ENCODE data around the gene NTRK1. TPM values are rescaled to one million over a fixed set of nuclear protein-coding genes. Genes with fewer than 3 reads are reported as not detected.

Gene NTRK1
- total and polyA plus RNA-seq, 2 donors (not counting 1 experiment from before 2014, with no cell fraction given) = not detected

- peaks cover 63% of the 10 kb centered on the region for H3K27me3 Mint-ChIP-seq
Observed at GRCh38 chr1:156885314-156885713, 24.6 kb downstream of the NTRK1 start.

GRCh38 chr1:156885880-156886355 lies 25.3 kb downstream of the NTRK1 start:
- Histone ChIP-seq H3K4me3 (ENCODE audit: control extremely low read depth in 1 of 5, extremely low read depth in 1 of 5, insufficient read depth in 1 of 5, low read depth in 2 of 5, low read length in 4 of 5) (no peak overlapping the region), H3K4me2 (replicated peaks; ENCODE audit: low read depth, low read length, poor library complexity, severe bottlenecking) (no peak overlapping the region), H3K4me1 (ENCODE audit: control insufficient read depth in 2 of 2, insufficient read depth in 2 of 2, low read length in 2 of 2) (no peaks in the 10 kb centered on the region), H3K9ac (ENCODE audit: low read length) (no peak overlapping the region), H2AFZ (ENCODE audit: insufficient read depth, low read depth, low read length, poor library complexity, severe bottlenecking) (no peak overlapping the region), H3K79me2 (ENCODE audit: control insufficient read depth, insufficient read depth, low read length) (no peaks in the 10 kb centered on the region), H3K27ac (ENCODE audit: low read length in 2 of 2) (no peak overlapping the region), H3K27me3 (replicated peaks in 1 of 4; ENCODE audit: control extremely low read depth in 1 of 4, control insufficient read depth in 3 of 4, insufficient read depth in 4 of 4, low read length in 3 of 4) (peaks cover 0 to 53% (median 9%) of the 10 kb centered on the region in 4 experiments), H3K9me3 (ENCODE audit: control extremely low read depth in 1 of 3, control insufficient read depth in 2 of 3, insufficient read depth in 1 of 3, low read length in 2 of 3) (no peaks in the 10 kb centered on the region), H4K20me1 (ENCODE audit: control insufficient read depth, insufficient read depth, low read length, poor library complexity, severe bottlenecking) (no peaks in the 10 kb centered on the region), H3K36me3 (replicated peaks in 1 of 2; ENCODE audit: control extremely low read depth in 1 of 2, control insufficient read depth in 1 of 2, extremely low read depth in 1 of 2, insufficient read depth in 2 of 2, low read length in 1 of 2) (no peaks in the 10 kb centered on the region)
- intact Hi-C loops (cut with micrococcal nuclease) = no loop called here
- POLR2A ChIA-PET = no interaction called here
- DNase-seq = no peak
- H3K9me3 Mint-ChIP-seq (ENCODE audit: insufficient read depth) = no peaks in the 10 kb centered on the region
- H3K4me1 Mint-ChIP-seq = peaks cover 3% of the 10 kb centered on the region
- H3K4me3 Mint-ChIP-seq = no peak overlapping the region
- H3K27me3 Mint-ChIP-seq = peaks cover 62% of the 10 kb centered on the region
- no peak for ATAC-seq (ENCODE audit: low read depth)
- WGBS (ENCODE audit: insufficient coverage) = 74% methylated on average over 5 of the region's 13 CpGs
- CTCF ChIA-PET = interaction anchor here (1.8 kb wide), 1 partner anchor 197 kb away, joined by 6 read pairs; no protein-coding TSS in a partner anchor
- no peak overlapping the region for H3K27ac Mint-ChIP-seq
- TF ChIP-seq CTCF (IDR thresholded peaks at IDR 0.05) (no peak), EZH2 (IDR thresholded peaks at IDR 0.05; ENCODE audit: borderline replicate concordance, insufficient read depth, low read depth, low read length, poor library complexity, severe bottlenecking) (no peak)

More at GRCh38 chr1:156885314-156885713, 24.6 kb downstream of the NTRK1 start:
- H3K4me2 ChIP-seq (replicated peaks; ENCODE audit: low read depth, low read length, poor library complexity, severe bottlenecking) = no peak overlapping the region
- H2AFZ ChIP-seq (ENCODE audit: insufficient read depth, low read depth, low read length, poor library complexity, severe bottlenecking) = no peak overlapping the region
- Mint-ChIP-seq H3K4me3 (no peak overlapping the region), H3K4me1 (peaks cover 3% of the 10 kb centered on the region), H3K9me3 (ENCODE audit: insufficient read depth) (no peaks in the 10 kb centered on the region), H3K27ac (no peak overlapping the region)
- ChIA-PET CTCF (interaction anchor here (1.8 kb wide), 1 partner anchor 196 kb away, joined by 6 read pairs; no protein-coding TSS in a partner anchor), POLR2A (no interaction called here)
- H3K27ac ChIP-seq (ENCODE audit: low read length in 2 of 2) = no peak overlapping the region
- TF ChIP-seq EZH2 (IDR thresholded peaks at IDR 0.05; ENCODE audit: borderline replicate concordance, insufficient read depth, low read depth, low read length, poor library complexity, severe bottlenecking) = no peak
- TF ChIP-seq CTCF (IDR thresholded peaks at IDR 0.05) = no peak
- H3K4me3 ChIP-seq (ENCODE audit: control extremely low read depth in 1 of 5, extremely low read depth in 1 of 5, insufficient read depth in 1 of 5, low read depth in 2 of 5, low read length in 4 of 5) = no peak overlapping the region
- H3K9me3 ChIP-seq (ENCODE audit: control extremely low read depth in 1 of 3, control insufficient read depth in 2 of 3, insufficient read depth in 1 of 3, low read length in 2 of 3) = no peaks in the 10 kb centered on the region
- DNase-seq (no peak), ATAC-seq (ENCODE audit: low read depth) (no peak)
- no peaks in the 10 kb centered on the region for H4K20me1 ChIP-seq (ENCODE audit: control insufficient read depth, insufficient read depth, low read length, poor library complexity, severe bottlenecking)
- peaks cover 0 to 53% (median 8%) of the 10 kb centered on the region in 4 experiments for H3K27me3 ChIP-seq (replicated peaks in 1 of 4; ENCODE audit: control extremely low read depth in 1 of 4, control insufficient read depth in 3 of 4, insufficient read depth in 4 of 4, low read length in 3 of 4)
- H3K4me1 ChIP-seq (ENCODE audit: control insufficient read depth in 2 of 2, insufficient read depth in 2 of 2, low read length in 2 of 2) = no peaks in the 10 kb centered on the region
- WGBS (ENCODE audit: insufficient coverage) = no CpG with 5 or more reads among the region's 1 CpG
- H3K36me3 ChIP-seq (replicated peaks in 1 of 2; ENCODE audit: control extremely low read depth in 1 of 2, control insufficient read depth in 1 of 2, extremely low read depth in 1 of 2, insufficient read depth in 2 of 2, low read length in 1 of 2) = no peaks in the 10 kb centered on the region
- no peaks in the 10 kb centered on the region for H3K79me2 ChIP-seq (ENCODE audit: control insufficient read depth, insufficient read depth, low read length)
- intact Hi-C loops (cut with micrococcal nuclease) = no loop called here
- no peak overlapping the region for H3K9ac ChIP-seq (ENCODE audit: low read length)

Measured in B cell (primary cell).